IgD-negative memory B cell (primary cell): ENCODE measurements around the gene IRS2. TPM values are rescaled to one million over a fixed set of nuclear protein-coding genes. Genes with fewer than 3 reads are reported as not detected.
A peak's percentile ranks its signal among the peaks of the same experiment; 100 is the strongest.

Experiments
- H3K27ac Mint-ChIP-seq, 3 donors: one replicate each; pipeline ENCODE4 v1.8.0; 2020 to 2022; ENCODE audit warnings: mild to moderate bottlenecking in 3 of 3, mixed read lengths in 3 of 3, moderate library complexity in 1 of 3
- H3K27me3 Mint-ChIP-seq: one replicate; pipeline ENCODE4 v1.8.0; 2021; ENCODE audit warnings: mixed read lengths
- H3K36me3 Mint-ChIP-seq: one replicate; pipeline ENCODE4 v1.8.0; 2020; ENCODE audit warnings: mild to moderate bottlenecking, mixed read lengths
- H3K4me1 Mint-ChIP-seq, 3 donors: one replicate each; pipeline ENCODE4 v1.8.0; 2020 to 2022; ENCODE audit warnings: mixed read lengths in 3 of 3, mild to moderate bottlenecking in 1 of 3
- H3K4me3 Mint-ChIP-seq, 4 donors: one replicate each; pipeline ENCODE4 v1.8.0; 2020 to 2022; ENCODE audit warnings: mild to moderate bottlenecking in 4 of 4, mixed read lengths in 4 of 4, moderate library complexity in 3 of 4
- H3K9me3 Mint-ChIP-seq, 3 donors: one replicate each; pipeline ENCODE4 v1.8.0; 2020 to 2021; ENCODE audit warnings: mixed read lengths in 3 of 3, mild to moderate bottlenecking in 1 of 3
- polyA plus RNA-seq: library from polyadenylated mRNA; unstranded; fragments of 300-500 nt; fragmentation: Illumina TruSeq; gene quantifications from one replicate; pipeline ENCODE4 v1.2.3, GENCODE V29; 2021

The IRS2 gene
- polyA plus RNA-seq, 1 donor from 2014 or later, result 1.5 TPM

DNA sequence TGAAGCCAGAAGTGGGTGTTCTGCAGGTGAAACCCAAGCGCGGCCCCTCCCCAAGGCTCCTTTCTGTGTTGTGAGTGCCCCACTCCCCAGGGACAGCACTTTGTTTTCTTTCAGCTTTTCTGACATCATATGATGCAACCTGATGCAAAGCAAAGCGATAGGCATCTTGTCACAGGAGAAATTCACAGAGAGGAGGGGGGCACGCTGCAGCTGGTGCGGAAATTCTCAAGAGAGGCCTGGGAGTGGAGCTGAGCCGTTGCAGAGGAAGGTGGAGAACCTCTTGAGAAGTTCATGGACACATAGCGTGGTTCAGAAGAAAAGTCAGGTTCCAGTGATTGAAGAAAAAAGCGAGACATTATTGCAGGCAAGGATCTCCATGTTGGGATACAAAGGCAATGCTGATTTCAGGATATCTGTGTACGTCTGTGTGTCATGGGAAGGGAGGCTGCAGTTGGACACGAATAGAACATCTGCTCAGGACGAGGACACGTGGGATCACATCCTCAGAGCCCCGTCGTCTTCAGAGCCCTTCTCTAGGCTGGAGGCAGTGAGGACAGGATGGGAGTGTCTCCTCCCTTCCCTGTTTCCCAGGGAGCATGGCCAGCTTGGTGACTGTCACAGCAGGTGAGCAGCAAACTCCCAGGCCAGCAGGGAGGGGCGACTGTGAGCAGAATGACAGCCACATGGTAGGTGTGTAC is 79.2 kb downstream of the IRS2 start:
- H3K36me3 Mint-ChIP-seq, result no peaks in the 10 kb centered on the region
- peaks cover 33% of the 10 kb centered on the region for H3K27me3 Mint-ChIP-seq
- H3K4me3 Mint-ChIP-seq, result peak overlapping the region in 1 of 4 donors; percentile 9
- no peak overlapping the region for H3K27ac Mint-ChIP-seq
- no peaks in the 10 kb centered on the region for H3K9me3 Mint-ChIP-seq
- H3K4me1 Mint-ChIP-seq, result peaks cover 0 to 3% (median 0%) of the 10 kb centered on the region in 3 donors

DNA sequence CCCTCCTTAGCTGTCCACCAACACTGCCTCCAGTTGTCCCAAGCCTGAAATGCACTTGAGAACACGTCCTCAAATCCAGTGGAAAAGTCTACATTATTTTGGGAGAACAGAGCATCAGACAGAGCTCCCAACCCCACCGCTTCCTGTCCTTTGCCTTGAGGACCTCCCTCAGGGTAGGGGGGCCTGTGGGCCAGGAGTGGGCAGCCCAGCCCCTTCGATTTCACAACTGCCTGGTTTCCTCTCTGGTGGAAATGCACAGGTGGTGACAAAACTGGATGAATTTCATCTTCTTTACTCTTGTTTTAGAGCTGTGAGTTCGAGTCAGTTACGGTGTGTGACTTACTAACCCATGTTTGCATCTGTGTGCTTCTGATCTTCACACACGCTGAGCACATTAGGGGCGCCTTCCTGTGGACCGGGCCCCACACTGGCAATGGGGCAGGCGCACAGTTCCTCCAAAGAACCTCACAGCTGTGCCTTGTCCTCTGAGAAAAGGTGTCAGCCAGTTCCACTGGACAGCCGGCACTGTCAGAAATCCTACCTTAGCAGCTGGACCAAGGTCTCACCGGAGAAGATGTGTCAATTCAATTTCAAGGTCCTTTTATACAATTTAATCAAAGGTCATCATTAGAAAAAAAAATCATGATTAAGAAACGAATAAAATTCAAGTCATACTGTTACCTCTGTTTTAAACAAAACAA is 80.2 kb downstream of the IRS2 start:
- no peaks in the 10 kb centered on the region for H3K9me3 Mint-ChIP-seq
- H3K4me1 Mint-ChIP-seq, result peaks cover 0 to 3% (median 0%) of the 10 kb centered on the region in 3 donors
- H3K27ac Mint-ChIP-seq, result no peak overlapping the region
- no peak overlapping the region for H3K4me3 Mint-ChIP-seq
- peaks cover 33% of the 10 kb centered on the region for H3K27me3 Mint-ChIP-seq
- no peaks in the 10 kb centered on the region for H3K36me3 Mint-ChIP-seq

- Mint-ChIP-seq H3K9me3 (no peaks in the 10 kb centered on the region), H3K27ac (no peak overlapping the region), H3K4me1 (peaks cover 0 to 3% (median 0%) of the 10 kb centered on the region in 3 donors), H3K36me3 (no peaks in the 10 kb centered on the region), H3K4me3 (no peak overlapping the region), H3K27me3 (peaks cover 33% of the 10 kb centered on the region)
These were observed 81.4 kb downstream of the IRS2 start for GRCh38 chr13:109704771-109705635.

DNA sequence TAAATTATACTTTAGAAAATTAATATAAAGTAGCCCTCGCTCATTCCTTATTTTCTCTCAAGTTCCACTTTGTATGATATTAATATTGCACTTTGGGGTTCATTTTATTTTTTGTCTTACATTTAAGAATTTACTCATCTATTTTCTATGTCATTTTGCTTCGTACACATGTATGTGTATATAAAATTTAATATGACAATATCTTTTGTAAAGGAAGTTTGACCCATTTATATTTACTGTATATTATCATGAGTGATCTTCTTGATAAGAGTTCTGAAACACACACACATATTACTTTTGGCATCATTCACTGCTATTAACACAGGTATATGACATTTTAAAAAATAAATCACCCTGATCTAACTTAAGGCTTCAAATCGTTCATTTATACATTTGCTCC is 83.1 kb downstream of the IRS2 start:
- Mint-ChIP-seq H3K36me3 (no peaks in the 10 kb centered on the region), H3K4me1 (peaks cover 0 to 3% (median 0%) of the 10 kb centered on the region in 3 donors), H3K4me3 (no peak overlapping the region), H3K27me3 (peaks cover 33% of the 10 kb centered on the region), H3K27ac (no peak overlapping the region), H3K9me3 (no peaks in the 10 kb centered on the region)
